GM04504 (cell line): ENCODE data around the gene KCTD19.

ENCODE experiments used
- DNase-seq: peaks from one replicate; pipeline ENCODE4 v3.0.0-alpha.2; 2012; ENCODE audit warnings: low read depth

Gene KCTD19

GRCh38 chr16:67258161-67258835 is 68.2 kb downstream of the KCTD19 start:
- DNase-seq, result no peak

DNA sequence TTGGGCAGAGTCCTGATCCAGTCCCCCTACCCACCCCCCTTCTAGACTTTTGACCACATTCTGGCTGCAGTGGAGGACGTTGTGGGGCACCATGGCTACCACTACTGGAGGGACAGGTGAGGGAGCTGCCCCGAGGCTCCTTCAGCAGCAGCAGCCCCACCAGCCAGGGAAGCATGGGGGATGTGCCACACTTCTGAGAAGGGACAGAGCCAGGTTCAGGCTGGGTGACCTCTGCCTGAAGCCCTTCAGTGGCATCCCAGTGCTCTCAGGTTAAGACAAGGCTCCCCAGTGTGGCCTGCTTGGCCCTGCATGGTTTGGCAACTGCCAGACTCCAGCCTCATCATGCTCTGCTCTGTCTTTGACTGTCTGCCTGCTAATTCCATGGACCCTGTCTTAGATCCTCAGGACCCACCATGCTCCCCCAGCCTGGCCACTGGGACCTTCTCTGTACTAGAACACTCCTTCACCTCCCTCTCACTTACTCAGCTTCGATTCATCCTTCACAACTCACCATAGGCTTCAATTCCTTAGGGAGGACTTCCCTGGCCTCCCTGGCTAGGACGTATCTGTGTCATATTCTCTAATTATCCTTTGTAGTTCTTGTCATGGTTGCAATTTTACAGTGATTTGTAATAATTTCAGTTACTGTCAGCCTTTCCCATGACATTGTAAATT is 68.9 kb downstream of the KCTD19 start:
- DNase-seq, result no peak

DNA sequence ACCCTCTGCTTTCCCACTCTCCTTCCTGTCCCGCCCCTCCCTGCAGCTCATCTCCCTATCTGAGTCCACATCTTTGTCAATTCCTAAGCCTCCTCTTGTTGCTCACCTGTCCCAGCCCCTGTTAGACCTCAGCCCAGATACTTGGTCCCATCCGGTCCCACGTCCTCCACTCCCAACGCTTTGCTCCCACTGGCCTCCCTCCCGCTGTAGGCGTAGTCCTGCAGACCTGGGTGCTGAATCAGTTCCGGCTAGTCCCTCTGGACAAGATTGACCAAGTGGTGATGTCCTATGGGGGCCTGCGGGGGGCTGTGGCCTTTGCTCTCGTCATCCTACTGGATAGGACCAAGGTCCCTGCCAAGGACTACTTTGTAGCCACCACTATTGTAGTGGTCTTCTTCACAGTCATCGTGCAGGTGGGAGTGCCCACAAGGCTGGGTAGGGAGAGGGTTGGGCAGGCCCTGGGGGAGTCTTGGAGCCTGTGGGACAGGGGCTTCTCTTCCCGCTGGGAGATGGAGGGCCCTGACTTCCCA is 69.8 kb downstream of the KCTD19 start:
- DNase-seq, result no peak

DNA sequence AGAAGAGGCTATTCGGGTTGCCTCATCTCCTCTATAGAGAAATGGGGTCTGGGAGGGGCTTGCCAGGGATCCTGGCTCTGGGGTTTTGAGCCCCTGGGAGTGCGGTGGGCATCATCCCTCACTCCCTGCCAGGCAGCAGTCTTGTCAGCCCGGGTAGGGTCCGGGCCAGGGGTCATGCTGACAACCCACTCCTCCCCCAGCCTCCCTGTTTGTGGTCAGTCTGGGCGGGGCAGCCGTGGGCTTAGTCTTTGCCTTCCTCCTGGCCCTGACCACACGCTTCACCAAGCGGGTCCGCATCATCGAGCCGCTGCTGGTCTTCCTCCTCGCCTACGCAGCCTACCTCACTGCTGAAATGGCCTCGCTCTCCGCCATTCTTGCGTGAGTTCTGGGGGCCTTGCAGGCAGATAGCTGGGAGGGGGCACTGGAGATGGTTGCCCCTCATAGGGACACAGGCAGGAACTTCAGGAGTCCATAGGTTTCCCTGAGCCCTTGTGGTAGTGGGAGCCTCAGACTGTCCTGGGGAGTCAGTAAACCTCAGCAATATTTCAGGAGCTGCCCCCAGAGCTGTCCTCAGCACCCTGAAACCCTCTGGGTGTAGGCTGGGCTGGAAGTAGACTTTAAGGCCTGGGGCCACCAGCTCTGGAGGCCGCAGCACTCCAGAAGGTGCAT is 70.9 kb downstream of the KCTD19 start:
- no peak for DNase-seq

GRCh38 chr16:67254801-67255552 is 71.6 kb downstream of the KCTD19 start:
- no peak for DNase-seq

- no peak for DNase-seq
Measured at GRCh38 chr16:67252609-67253497, 73.7 kb downstream of the KCTD19 start.

DNA sequence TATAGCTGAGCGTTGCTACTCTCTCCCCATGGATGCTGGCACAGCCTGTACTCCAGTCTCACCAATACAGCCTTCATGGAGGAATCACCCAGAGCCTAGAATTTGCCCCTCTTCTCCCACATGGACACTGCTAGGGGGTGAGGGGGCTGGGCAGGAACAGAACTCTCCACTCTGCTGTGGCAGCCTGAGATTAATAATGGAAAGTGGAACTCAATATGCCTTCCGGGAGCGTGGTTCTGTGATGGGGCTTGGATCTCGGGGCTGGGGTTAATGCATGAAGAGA is 76.6 kb downstream of the KCTD19 start:
- no peak for DNase-seq

DNA sequence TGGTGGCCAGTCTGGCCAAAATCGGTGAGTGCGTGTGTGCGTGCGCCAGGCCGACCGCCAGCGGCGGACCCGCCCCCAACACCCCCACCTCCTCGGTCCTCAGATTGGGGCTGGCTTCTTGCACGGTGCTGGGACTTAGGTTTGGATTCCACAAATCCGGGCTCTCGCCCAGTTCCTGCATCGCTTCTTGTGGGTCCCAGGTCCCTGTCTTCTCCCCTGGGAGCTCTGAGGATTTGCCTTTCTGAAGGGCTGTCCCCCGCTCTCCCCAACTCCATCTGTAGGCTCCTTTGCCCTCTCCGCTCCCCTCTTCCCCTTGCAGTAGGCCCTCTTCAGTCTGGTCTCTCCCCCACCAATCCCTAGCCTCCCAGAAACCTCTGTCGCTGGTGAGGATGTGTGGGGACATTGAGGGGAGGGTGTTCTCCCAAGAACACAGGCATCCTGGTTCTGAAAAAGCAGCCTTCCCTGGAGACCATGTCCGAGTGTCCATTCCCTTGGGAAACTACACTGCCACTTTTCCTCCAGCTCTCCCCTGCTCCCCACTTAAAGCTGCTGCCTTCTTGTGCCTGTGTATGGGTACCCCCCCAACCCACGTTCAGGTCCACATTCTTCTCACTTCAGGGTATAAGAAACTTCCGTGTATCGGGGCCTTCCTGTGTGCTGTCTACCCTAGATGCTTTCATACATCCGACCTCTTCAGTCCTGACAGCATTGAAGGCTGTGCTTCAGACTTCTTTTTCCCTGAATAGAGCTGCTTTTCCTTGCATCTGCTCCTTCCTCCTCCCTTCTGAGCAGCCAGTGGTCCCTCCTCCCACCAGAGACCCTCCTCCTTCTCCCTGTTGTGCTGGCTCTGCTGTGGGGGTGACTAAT is 77.1 kb downstream of the KCTD19 start:
- no peak for DNase-seq

GRCh38 chr16:67248401-67249177 is 78.0 kb downstream of the KCTD19 start, which contains the start of gene SLC9A5:
Gene SLC9A5, plus strand, starts transcription at chr16:67248979. Its CDS starts 36 bp downstream, at chr16:67249015.
- no peak for DNase-seq

GRCh38 chr16:67248073-67248400 is 78.5 kb downstream of the KCTD19 start:
- DNase-seq, result no peak

GRCh38 chr16:67247192-67248072 is 79.1 kb downstream of the KCTD19 start, which contains the start of gene FHOD1:
Gene FHOD1, minus strand, starts transcription at chr16:67247481. Its CDS starts 71 bp downstream, at chr16:67247410.
- peak; percentile 84 for DNase-seq

DNA sequence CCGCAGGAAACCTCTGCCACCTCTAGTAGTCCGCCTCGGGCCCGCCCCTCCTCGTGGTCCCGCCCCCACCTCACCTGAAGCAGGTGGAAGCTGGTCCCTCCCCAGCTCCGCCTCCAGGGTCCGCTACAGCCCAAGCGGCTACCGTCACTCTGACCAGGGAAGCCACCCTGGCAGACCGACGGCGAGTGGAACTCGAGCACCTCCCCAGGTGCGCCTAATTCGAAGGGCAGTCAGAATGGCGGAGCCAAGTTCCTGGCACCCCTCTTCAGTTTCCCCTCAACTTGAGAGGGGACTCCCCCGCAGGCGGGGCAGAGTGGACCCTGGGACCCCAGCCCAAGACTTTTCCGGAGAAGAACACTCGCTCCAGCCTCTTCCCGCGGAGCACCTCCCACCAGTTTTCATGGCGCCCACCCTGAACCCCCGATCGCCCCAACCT is 79.8 kb downstream of the KCTD19 start:
- DNase-seq, result no peak

GRCh38 chr16:67246081-67246755 is 80.3 kb downstream of the KCTD19 start:
- DNase-seq, result peak; percentile 59

- no peak for DNase-seq
Measured at GRCh38 chr16:67245674-67246080, 80.9 kb downstream of the KCTD19 start.

- DNase-seq, result no peak
Measured at GRCh38 chr16:67245186-67245585, 81.4 kb downstream of the KCTD19 start.

DNA sequence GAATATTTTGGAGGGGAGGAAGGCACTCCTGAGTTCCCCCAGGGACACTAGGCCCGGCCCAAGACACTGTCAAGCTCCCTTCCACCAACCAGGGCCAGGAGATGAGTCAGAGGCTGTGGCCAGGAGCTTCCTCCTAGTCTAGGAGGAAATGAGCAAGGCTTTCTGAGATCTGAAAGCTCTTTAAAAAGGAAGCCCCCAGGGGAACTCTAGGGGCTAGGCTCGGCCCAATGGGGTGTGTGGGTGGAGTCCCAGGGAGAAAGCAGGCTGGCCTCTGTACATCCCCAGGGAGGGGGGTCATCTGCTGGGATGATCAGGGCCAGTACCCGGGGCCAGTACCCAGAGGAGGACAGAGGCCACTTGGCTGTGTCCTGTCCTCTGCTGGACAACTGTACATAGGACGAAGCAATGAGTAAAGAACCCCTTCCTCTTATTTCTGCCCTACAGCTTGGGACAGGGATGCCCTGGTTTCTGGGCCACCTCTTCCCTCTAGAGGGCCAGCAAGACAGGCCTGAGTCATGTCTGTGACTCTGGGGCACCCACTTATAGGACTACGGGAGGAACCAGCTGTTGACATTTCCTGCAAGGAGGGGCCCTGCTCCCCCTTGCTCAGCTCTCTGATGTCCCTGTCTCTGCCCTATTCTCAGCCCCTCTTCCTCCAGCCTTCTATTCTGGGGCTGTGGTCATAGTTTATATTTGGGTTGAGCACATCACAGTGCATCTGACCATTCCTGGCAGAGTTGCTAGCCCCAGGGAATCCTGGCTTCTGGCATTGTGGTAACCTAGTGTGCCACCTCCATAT is 82.0 kb downstream of the KCTD19 start:
- DNase-seq, result peak; percentile 85

GRCh38 chr16:67243481-67243880 is 83.1 kb downstream of the KCTD19 start:
- DNase-seq, result no peak
